Fibroblast of lung (primary cell): Measurements from ENCODE around the gene RAB40A. TPM values are rescaled to one million over a fixed set of nuclear protein-coding genes. Genes with fewer than 3 reads are reported as not detected.

Source experiments
- DNase-seq, 2 donors: peaks; one replicate each; pipeline versions ENCODE4 v3.0.0 to v3.0.0-alpha.2; 2010; ENCODE audit warnings: low read depth in 2 of 2
- H2AFZ ChIP-seq: 2 replicates; pipeline ENCODE4 v1.5.1; 2012; ENCODE audit warnings: low read length, control low read depth, inconsistent platforms
- H3K27ac ChIP-seq: 2 replicates; pipeline ENCODE4 v1.5.1; 2011; ENCODE audit warnings: low read length, control low read depth; ENCODE audit not compliant: insufficient read depth
- H3K27me3 ChIP-seq: 2 replicates; pipeline ENCODE4 v1.5.1; 2011; ENCODE audit warnings: mild to moderate bottlenecking, low read length; ENCODE audit not compliant: control insufficient read depth, insufficient read depth
- H3K36me3 ChIP-seq: 2 replicates; pipeline ENCODE4 v1.5.1; 2011; ENCODE audit warnings: low read length; ENCODE audit not compliant: control insufficient read depth, insufficient read depth
- H3K4me1 ChIP-seq: 2 replicates; pipeline ENCODE4 v1.5.1; 2011; ENCODE audit warnings: low read length; ENCODE audit not compliant: control insufficient read depth, insufficient read depth; ENCODE audit errors: extremely low read depth
- H3K4me2 ChIP-seq: 2 replicates; pipeline ENCODE4 v1.5.1; 2011; ENCODE audit warnings: low read length, control low read depth; ENCODE audit not compliant: insufficient read depth; ENCODE audit errors: extremely low read depth
- H3K4me3 ChIP-seq, 4 experiments: fragments of 200-600 bp in 1 of 4; sonication (generic) in 1 of 4; replicated peaks in 1 of 4; 2 replicates each; pipeline ENCODE4 v1.5.1; 2011 to 2016; ENCODE audit warnings: low read length in 4 of 4, low read depth in 3 of 4, mild to moderate bottlenecking in 3 of 4, control low read depth in 2 of 4, inconsistent platforms in 1 of 4, mixed read lengths in 1 of 4; ENCODE audit not compliant: insufficient read depth in 1 of 4; ENCODE audit errors: control extremely low read depth in 1 of 4
- H3K79me2 ChIP-seq: 2 replicates; pipeline ENCODE4 v1.5.1; 2012; ENCODE audit warnings: mild to moderate bottlenecking, low read length, inconsistent platforms; ENCODE audit not compliant: control insufficient read depth, insufficient read depth
- H3K9ac ChIP-seq: 2 replicates; pipeline ENCODE4 v1.5.1; 2011; ENCODE audit warnings: mild to moderate bottlenecking, low read length, control low read depth; ENCODE audit not compliant: insufficient read depth
- H3K9me3 ChIP-seq: 2 replicates; pipeline ENCODE4 v1.5.1; 2012; ENCODE audit warnings: low read depth, low read length; ENCODE audit not compliant: control insufficient read depth, insufficient read depth
- H4K20me1 ChIP-seq: 2 replicates; pipeline ENCODE4 v1.5.1; 2011; ENCODE audit warnings: low read length; ENCODE audit not compliant: control insufficient read depth, insufficient read depth; ENCODE audit errors: extremely low read depth
- CTCF ChIP-seq, 2 donors: IDR thresholded peaks in 1 of 2; conservative IDR thresholded peaks in 1 of 2; 1 replicate in 1 of 2; 2 replicates in 1 of 2; pipeline ENCODE4 v1.5.1; 2011 to 2012; ENCODE audit warnings: low read length in 2 of 2, control low read depth in 1 of 2, inconsistent platforms in 1 of 2, low read depth in 1 of 2, mild to moderate bottlenecking in 1 of 2
- EZH2 ChIP-seq: IDR thresholded peaks from 2 replicates; pipeline ENCODE4 v1.5.1; 2012; ENCODE audit warnings: low read length, control low read depth, mild to moderate bottlenecking; ENCODE audit errors: missing control alignments
- polyA plus RNA-seq, 2 donors: library from polyadenylated mRNA; depleted of rRNA in 1 of 2; stranded (reverse) in 1 of 2; unstranded in 1 of 2; fragments of >200 nt; gene quantifications; 2 replicates each; pipeline ENCODE4 v1.2.1, GENCODE V29; 2011 to 2012; ENCODE audit warnings: missing spikeins in 1 of 2
- total RNA-seq: library from RNA; depleted of rRNA; stranded (reverse); fragments of >200 nt; gene quantifications from 2 replicates; pipeline ENCODE4 v1.2.1, GENCODE V29; 2014

Gene RAB40A
- total and polyA plus RNA-seq, 2 donors (not counting 1 experiment from before 2014, with no cell fraction given), result 0.07 to 0.17 TPM

- no peaks in the 10 kb centered on the region for H3K4me1 ChIP-seq
- no peak overlapping the region for H3K27ac ChIP-seq
- H3K9me3 ChIP-seq, result no peaks in the 10 kb centered on the region
- H3K36me3 ChIP-seq, result no peaks in the 10 kb centered on the region
- no peaks in the 10 kb centered on the region for H4K20me1 ChIP-seq
- H3K79me2 ChIP-seq, result no peaks in the 10 kb centered on the region
- DNase-seq, result no peak
- no peak overlapping the region for H3K9ac ChIP-seq
- no peak overlapping the region for H2AFZ ChIP-seq
- no peak overlapping the region for H3K4me2 ChIP-seq
- TF ChIP-seq CTCF (conservative IDR thresholded peaks at IDR 0.05 in 1 of 2, IDR thresholded peaks at IDR 0.05 in 1 of 2; ENCODE audit: low read depth in 1 of 2, low read length in 2 of 2) (no peak), EZH2 (no peak)
- H3K4me3 ChIP-seq, result no peak overlapping the region
- no peaks in the 10 kb centered on the region for H3K27me3 ChIP-seq
These were observed 43.5 kb upstream of the RAB40A start for GRCh38 chrX:103562801-103563200.

- TF ChIP-seq EZH2 (no peak), CTCF (conservative IDR thresholded peaks at IDR 0.05 in 1 of 2, IDR thresholded peaks at IDR 0.05 in 1 of 2; ENCODE audit: low read depth in 1 of 2, low read length in 2 of 2) (no peak)
- Histone ChIP-seq H2AFZ (no peak overlapping the region), H3K4me1 (no peaks in the 10 kb centered on the region), H4K20me1 (no peaks in the 10 kb centered on the region), H3K9ac (no peak overlapping the region), H3K9me3 (no peaks in the 10 kb centered on the region), H3K36me3 (no peaks in the 10 kb centered on the region), H3K79me2 (no peaks in the 10 kb centered on the region), H3K4me3 (no peak overlapping the region), H3K4me2 (no peak overlapping the region), H3K27ac (no peak overlapping the region), H3K27me3 (no peaks in the 10 kb centered on the region)
- DNase-seq, result no peak
These were observed 41.0 kb upstream of the RAB40A start for GRCh38 chrX:103560256-103560655.

- TF ChIP-seq CTCF (conservative IDR thresholded peaks at IDR 0.05 in 1 of 2, IDR thresholded peaks at IDR 0.05 in 1 of 2; ENCODE audit: low read depth in 1 of 2, low read length in 2 of 2) (no peak), EZH2 (no peak)
These were observed 37.8 kb upstream of the RAB40A start for GRCh38 chrX:103556963-103557612.

More at GRCh38 chrX:103556963-103557612, 37.8 kb upstream of the RAB40A start:
- Histone ChIP-seq H3K27ac (no peak overlapping the region), H3K79me2 (no peaks in the 10 kb centered on the region), H3K4me3 (no peak overlapping the region), H3K4me1 (peaks cover 2% of the 10 kb centered on the region), H3K4me2 (no peak overlapping the region), H2AFZ (no peak overlapping the region), H3K9ac (no peak overlapping the region), H4K20me1 (no peaks in the 10 kb centered on the region), H3K9me3 (no peaks in the 10 kb centered on the region), H3K36me3 (no peaks in the 10 kb centered on the region), H3K27me3 (no peaks in the 10 kb centered on the region)
- no peak for DNase-seq
